ENCODE results near the gene BCL2L13.

DNA sequence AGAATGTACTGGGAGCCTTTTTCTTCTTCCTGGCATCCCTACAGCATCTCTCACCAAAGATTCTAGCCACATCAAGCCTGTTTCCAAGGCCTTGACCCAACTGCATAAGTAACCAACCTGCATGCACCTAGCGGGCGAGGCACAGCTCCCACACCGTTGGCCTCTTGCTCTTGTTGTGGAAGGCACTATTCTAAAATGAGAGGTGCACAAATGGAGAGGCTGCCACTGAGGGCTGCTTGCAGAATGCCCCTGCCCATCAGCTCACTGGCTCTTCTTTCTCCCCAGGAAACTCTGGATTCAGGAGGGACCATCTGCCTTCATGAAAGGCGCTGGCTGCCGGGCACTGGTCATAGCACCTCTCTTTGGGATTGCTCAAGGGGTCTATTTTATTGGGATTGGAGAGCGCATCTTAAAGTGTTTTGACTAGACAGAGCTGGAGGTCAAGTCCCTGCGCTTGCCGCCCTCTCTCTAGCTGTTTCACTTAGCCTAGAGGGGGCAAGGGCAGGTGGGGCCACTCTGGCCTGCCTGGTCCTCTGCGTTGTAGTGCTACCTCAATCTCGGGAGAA is 48.7 kb upstream of the BCL2L13 start:
- TF ChIP-seq, protein P1, sequence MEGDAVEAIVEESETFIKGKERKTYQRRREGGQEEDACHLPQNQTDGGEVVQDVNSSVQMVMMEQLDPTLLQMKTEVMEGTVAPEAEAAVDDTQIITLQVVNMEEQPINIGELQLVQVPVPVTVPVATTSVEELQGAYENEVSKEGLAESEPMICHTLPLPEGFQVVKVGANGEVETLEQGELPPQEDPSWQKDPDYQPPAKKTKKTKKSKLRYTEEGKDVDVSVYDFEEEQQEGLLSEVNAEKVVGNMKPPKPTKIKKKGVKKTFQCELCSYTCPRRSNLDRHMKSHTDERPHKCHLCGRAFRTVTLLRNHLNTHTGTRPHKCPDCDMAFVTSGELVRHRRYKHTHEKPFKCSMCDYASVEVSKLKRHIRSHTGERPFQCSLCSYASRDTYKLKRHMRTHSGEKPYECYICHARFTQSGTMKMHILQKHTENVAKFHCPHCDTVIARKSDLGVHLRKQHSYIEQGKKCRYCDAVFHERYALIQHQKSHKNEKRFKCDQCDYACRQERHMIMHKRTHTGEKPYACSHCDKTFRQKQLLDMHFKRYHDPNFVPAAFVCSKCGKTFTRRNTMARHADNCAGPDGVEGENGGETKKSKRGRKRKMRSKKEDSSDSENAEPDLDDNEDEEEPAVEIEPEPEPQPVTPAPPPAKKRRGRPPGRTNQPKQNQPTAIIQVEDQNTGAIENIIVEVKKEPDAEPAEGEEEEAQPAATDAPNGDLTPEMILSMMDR (IDR thresholded peaks at IDR 0.05) = no peak
- no peak for TF ChIP-seq POLR2A (IDR thresholded peaks at IDR 0.05)

Measured in right lobe of liver (tissue), 4 donors.